Measurements from ENCODE around the gene NUP210L.

DNA sequence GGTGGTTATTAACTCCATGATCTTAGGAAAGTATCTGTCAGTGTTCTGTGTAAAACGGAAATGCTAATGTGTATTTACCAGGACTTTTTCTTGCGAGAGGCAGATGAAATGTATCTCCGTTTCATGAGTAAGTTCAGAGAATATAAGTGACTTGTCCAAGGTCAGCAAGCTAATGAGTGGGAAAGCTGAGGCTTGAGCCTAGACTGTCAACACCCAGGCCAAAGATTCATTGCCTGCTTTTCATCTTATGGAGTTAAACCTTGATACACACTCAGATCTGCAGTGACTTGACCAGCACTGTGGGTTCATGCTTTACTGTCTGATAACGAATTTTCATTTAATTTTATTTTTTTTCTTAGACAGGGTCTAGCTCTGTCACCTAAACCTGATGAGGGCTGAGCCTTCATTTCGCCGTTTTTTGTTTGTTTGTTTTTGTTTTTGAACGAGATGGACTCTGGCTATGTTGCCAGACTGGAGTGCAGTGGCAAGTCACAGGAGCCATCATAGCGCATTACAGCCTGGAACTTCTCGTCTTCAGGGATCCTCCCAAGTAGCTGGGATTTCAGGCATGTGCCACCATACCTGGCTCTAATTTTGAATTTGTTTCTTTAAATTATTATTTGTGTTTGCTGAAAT lies 176.5 kb downstream of the NUP210L start:
- TF ChIP-seq POLR2AphosphoS5 (IDR thresholded peaks at IDR 0.05; ENCODE audit: borderline replicate concordance, low read depth, low read length) (no peak), EZH2 (IDR thresholded peaks at IDR 0.05) (no peak), FOXP2 (optimal IDR thresholded peaks at IDR 0.05; ENCODE audit: control extremely low read depth, extremely low read length, insufficient read depth) (no peak)

All from SK-N-MC (cell line).